ENCODE data around the gene REEP2.

The REEP2 gene

GRCh38 chr5:138488481-138488945 lies 49.7 kb downstream of the REEP2 start:
- H3K36me3 ChIP-seq (replicated peaks in 1 of 2; ENCODE audit: control insufficient read depth in 2 of 2, insufficient read depth in 2 of 2, low read length in 2 of 2), result no peaks in the 10 kb centered on the region
- H3K9ac ChIP-seq (ENCODE audit: low read depth, low read length, poor library complexity), result no peak overlapping the region
- H2BK120ac ChIP-seq (ENCODE audit: low read depth, low read length), result no peak overlapping the region
- no peak overlapping the region for H2BK15ac ChIP-seq (ENCODE audit: low read length)
- no CpG with 5 or more reads among the region's 5 CpGs for WGBS, 2 donors (ENCODE audit: extremely low coverage in 2 of 2, insufficient read length in 2 of 2, insufficient replicate concordance in 1 of 2)
- no peak overlapping the region for H4K91ac ChIP-seq (ENCODE audit: low read depth, low read length, poor library complexity)
- H2BK12ac ChIP-seq (ENCODE audit: low read length), result no peak overlapping the region
- no peak overlapping the region for H2AFZ ChIP-seq (ENCODE audit: low read length)
- no peaks in the 10 kb centered on the region for H3K79me1 ChIP-seq (ENCODE audit: low read depth, low read length)
- H3K4ac ChIP-seq (ENCODE audit: low read length), result no peak overlapping the region
- no peak overlapping the region for H3K18ac ChIP-seq (ENCODE audit: low read length)
- H4K8ac ChIP-seq (ENCODE audit: low read depth, low read length), result no peak overlapping the region
- no peak overlapping the region for H3K14ac ChIP-seq (ENCODE audit: low read length)
- H2BK5ac ChIP-seq (ENCODE audit: low read length), result no peak overlapping the region
- no peak overlapping the region for H3K4me3 ChIP-seq (ENCODE audit: low read length in 2 of 2)
- H3K4me2 ChIP-seq (ENCODE audit: insufficient read depth, low read length, poor library complexity, severe bottlenecking), result no peak overlapping the region
- peaks cover 0 to 2% of the 10 kb centered on the region in 2 donors for H3K9me3 ChIP-seq (replicated peaks in 1 of 2; ENCODE audit: control insufficient read depth in 2 of 2, insufficient read depth in 1 of 2, low read depth in 1 of 2, low read length in 2 of 2)
- no peak overlapping the region for H3K27ac ChIP-seq (replicated peaks; ENCODE audit: low read length)
- DNase-seq (ENCODE audit: low spot score), result no peak
- peaks cover 24 to 40% of the 10 kb centered on the region in 2 donors for H3K4me1 ChIP-seq (ENCODE audit: control insufficient read depth in 2 of 2, insufficient read depth in 1 of 2, low read depth in 1 of 2, low read length in 2 of 2)
- peaks cover 0 to 3% (median 0%) of the 10 kb centered on the region in 3 experiments for H3K27me3 ChIP-seq (ENCODE audit: control insufficient read depth in 3 of 3, insufficient read depth in 3 of 3, low read depth in 1 of 3, low read length in 3 of 3)
- no peak overlapping the region for H3K23ac ChIP-seq (ENCODE audit: low read depth, low read length, poor library complexity)
- H2AK5ac ChIP-seq (ENCODE audit: low read depth, low read length), result no peak overlapping the region

- Histone ChIP-seq H3K9ac (ENCODE audit: low read depth, low read length, poor library complexity) (no peak overlapping the region), H3K4me1 (ENCODE audit: control insufficient read depth in 2 of 2, insufficient read depth in 1 of 2, low read depth in 1 of 2, low read length in 2 of 2) (peaks cover 26 to 43% of the 10 kb centered on the region in 2 donors), H2AK5ac (ENCODE audit: low read depth, low read length) (no peak overlapping the region), H2BK120ac (ENCODE audit: low read depth, low read length) (no peak overlapping the region), H4K91ac (ENCODE audit: low read depth, low read length, poor library complexity) (no peak overlapping the region), H3K27me3 (ENCODE audit: control insufficient read depth in 3 of 3, insufficient read depth in 3 of 3, low read depth in 1 of 3, low read length in 3 of 3) (peaks cover 0 to 3% (median 0%) of the 10 kb centered on the region in 3 experiments), H4K8ac (ENCODE audit: low read depth, low read length) (no peak overlapping the region), H3K4me3 (ENCODE audit: low read length in 2 of 2) (no peak overlapping the region), H3K4me2 (ENCODE audit: insufficient read depth, low read length, poor library complexity, severe bottlenecking) (no peak overlapping the region), H2BK5ac (ENCODE audit: low read length) (no peak overlapping the region), H3K14ac (ENCODE audit: low read length) (no peak overlapping the region), H3K9me3 (replicated peaks in 1 of 2; ENCODE audit: control insufficient read depth in 2 of 2, insufficient read depth in 1 of 2, low read depth in 1 of 2, low read length in 2 of 2) (peaks cover 0 to 2% of the 10 kb centered on the region in 2 donors), H3K27ac (replicated peaks; ENCODE audit: low read length) (no peak overlapping the region), H3K23ac (ENCODE audit: low read depth, low read length, poor library complexity) (no peak overlapping the region), H3K36me3 (replicated peaks in 1 of 2; ENCODE audit: control insufficient read depth in 2 of 2, insufficient read depth in 2 of 2, low read length in 2 of 2) (no peaks in the 10 kb centered on the region), H3K79me1 (ENCODE audit: low read depth, low read length) (no peaks in the 10 kb centered on the region), H2AFZ (ENCODE audit: low read length) (peak overlapping the region; percentile 78), H2BK12ac (ENCODE audit: low read length) (no peak overlapping the region), H2BK15ac (ENCODE audit: low read length) (no peak overlapping the region), H3K4ac (ENCODE audit: low read length) (no peak overlapping the region), H3K18ac (ENCODE audit: low read length) (peak overlapping the region; percentile 7)
- no peak for DNase-seq (ENCODE audit: low spot score)
- WGBS, 2 donors (ENCODE audit: extremely low coverage in 2 of 2, insufficient read length in 2 of 2, insufficient replicate concordance in 1 of 2), result no CpG with 5 or more reads among the region's 5 CpGs
Observed at GRCh38 chr5:138489683-138490061, 50.8 kb downstream of the REEP2 start.

- WGBS, 2 donors (ENCODE audit: extremely low coverage in 2 of 2, insufficient read length in 2 of 2, insufficient replicate concordance in 1 of 2), result no CpG with 5 or more reads among the region's 12 CpGs
Observed at GRCh38 chr5:138490648-138491283, 51.9 kb downstream of the REEP2 start.

GRCh38 chr5:138491284-138491648 lies 52.4 kb downstream of the REEP2 start:
- Histone ChIP-seq H3K4me3 (ENCODE audit: low read length in 2 of 2) (peak overlapping the region in 1 of 2 donors; percentile 70), H3K27me3 (ENCODE audit: control insufficient read depth in 3 of 3, insufficient read depth in 3 of 3, low read depth in 1 of 3, low read length in 3 of 3) (peaks cover 0 to 3% (median 0%) of the 10 kb centered on the region in 3 experiments), H4K8ac (ENCODE audit: low read depth, low read length) (no peak overlapping the region), H2AK5ac (ENCODE audit: low read depth, low read length) (peak overlapping the region; percentile 91), H3K14ac (ENCODE audit: low read length) (no peak overlapping the region), H4K91ac (ENCODE audit: low read depth, low read length, poor library complexity) (peak overlapping the region; percentile 20), H3K18ac (ENCODE audit: low read length) (peak overlapping the region; percentile 99), H3K23ac (ENCODE audit: low read depth, low read length, poor library complexity) (peak overlapping the region; percentile 9), H3K4ac (ENCODE audit: low read length) (peak overlapping the region; percentile 5), H2BK15ac (ENCODE audit: low read length) (peak overlapping the region; percentile 79), H3K36me3 (replicated peaks in 1 of 2; ENCODE audit: control insufficient read depth in 2 of 2, insufficient read depth in 2 of 2, low read length in 2 of 2) (no peaks in the 10 kb centered on the region), H3K4me2 (ENCODE audit: insufficient read depth, low read length, poor library complexity, severe bottlenecking) (peak overlapping the region; percentile 84), H3K9ac (ENCODE audit: low read depth, low read length, poor library complexity) (peak overlapping the region; percentile 27), H3K9me3 (replicated peaks in 1 of 2; ENCODE audit: control insufficient read depth in 2 of 2, insufficient read depth in 1 of 2, low read depth in 1 of 2, low read length in 2 of 2) (peaks cover 0 to 2% of the 10 kb centered on the region in 2 donors), H3K79me1 (ENCODE audit: low read depth, low read length) (no peaks in the 10 kb centered on the region), H2BK12ac (ENCODE audit: low read length) (peak overlapping the region; percentile 76), H3K27ac (replicated peaks; ENCODE audit: low read length) (no peak overlapping the region), H2BK120ac (ENCODE audit: low read depth, low read length) (peak overlapping the region; percentile 64), H2AFZ (ENCODE audit: low read length) (peak overlapping the region; percentile 97), H3K4me1 (ENCODE audit: control insufficient read depth in 2 of 2, insufficient read depth in 1 of 2, low read depth in 1 of 2, low read length in 2 of 2) (peaks cover 26 to 43% of the 10 kb centered on the region in 2 donors), H2BK5ac (ENCODE audit: low read length) (peak overlapping the region; percentile 46)
- DNase-seq (ENCODE audit: low spot score), result no peak
- no CpG with 5 or more reads among the region's 11 CpGs for WGBS, 2 donors (ENCODE audit: extremely low coverage in 2 of 2, insufficient read length in 2 of 2, insufficient replicate concordance in 1 of 2)

More at GRCh38 chr5:138490648-138491283, 51.9 kb downstream of the REEP2 start:
- H2BK12ac ChIP-seq (ENCODE audit: low read length), result peak overlapping the region; percentile 76
- peak overlapping the region; percentile 20 for H4K91ac ChIP-seq (ENCODE audit: low read depth, low read length, poor library complexity)
- peak overlapping the region; percentile 91 for H2AK5ac ChIP-seq (ENCODE audit: low read depth, low read length)
- no peaks in the 10 kb centered on the region for H3K36me3 ChIP-seq (replicated peaks in 1 of 2; ENCODE audit: control insufficient read depth in 2 of 2, insufficient read depth in 2 of 2, low read length in 2 of 2)
- no peak overlapping the region for H4K8ac ChIP-seq (ENCODE audit: low read depth, low read length)
- no peak overlapping the region for H2BK5ac ChIP-seq (ENCODE audit: low read length)
- peaks cover 0 to 2% of the 10 kb centered on the region in 2 donors for H3K9me3 ChIP-seq (replicated peaks in 1 of 2; ENCODE audit: control insufficient read depth in 2 of 2, insufficient read depth in 1 of 2, low read depth in 1 of 2, low read length in 2 of 2)
- H2BK15ac ChIP-seq (ENCODE audit: low read length), result peak overlapping the region; percentile 79
- peak overlapping the region; percentile 97 for H2AFZ ChIP-seq (ENCODE audit: low read length)
- peak overlapping the region; percentile 27 for H3K9ac ChIP-seq (ENCODE audit: low read depth, low read length, poor library complexity)
- H3K4ac ChIP-seq (ENCODE audit: low read length), result no peak overlapping the region
- no peak overlapping the region for H3K14ac ChIP-seq (ENCODE audit: low read length)
- H2BK120ac ChIP-seq (ENCODE audit: low read depth, low read length), result peak overlapping the region; percentile 64
- H3K23ac ChIP-seq (ENCODE audit: low read depth, low read length, poor library complexity), result peak overlapping the region; percentile 9
- no peaks in the 10 kb centered on the region for H3K79me1 ChIP-seq (ENCODE audit: low read depth, low read length)
- H3K4me2 ChIP-seq (ENCODE audit: insufficient read depth, low read length, poor library complexity, severe bottlenecking), result peak overlapping the region; percentile 13
- H3K4me1 ChIP-seq (ENCODE audit: control insufficient read depth in 2 of 2, insufficient read depth in 1 of 2, low read depth in 1 of 2, low read length in 2 of 2), result peaks cover 26 to 43% of the 10 kb centered on the region in 2 donors
- no peak for DNase-seq (ENCODE audit: low spot score)
- no peak overlapping the region for H3K18ac ChIP-seq (ENCODE audit: low read length)
- peaks cover 0 to 3% (median 0%) of the 10 kb centered on the region in 3 experiments for H3K27me3 ChIP-seq (ENCODE audit: control insufficient read depth in 3 of 3, insufficient read depth in 3 of 3, low read depth in 1 of 3, low read length in 3 of 3)
- peak overlapping the region in 1 of 2 donors; percentile 70 for H3K4me3 ChIP-seq (ENCODE audit: low read length in 2 of 2)
- no peak overlapping the region for H3K27ac ChIP-seq (replicated peaks; ENCODE audit: low read length)
